HG02623 (cell line): ENCODE measurements around the gene ABHD2.
"Not testable (repeated sequence)": the region's sequence is repeated elsewhere in the genome, so short reads cannot be mapped to it uniquely, and the experiment has no call there.

Experiments
- ATAC-seq: cut with Tn5 transposase; IDR thresholded peaks from one replicate; pipeline ENCODE4 v1.9.1; 2021; ENCODE audit warnings: moderate library complexity; ENCODE audit not compliant: unreplicated experiment

The ABHD2 gene

GRCh38 chr15:89075101-89075640 lies 13.1 kb upstream of the ABHD2 start:
- ATAC-seq = no peak

- ATAC-seq = no peak
These were observed 12.4 kb upstream of the ABHD2 start for GRCh38 chr15:89075846-89076245.

- no peak for ATAC-seq
These were observed 10.5 kb upstream of the ABHD2 start for GRCh38 chr15:89077750-89078149.

GRCh38 chr15:89078851-89079810 lies 9.1 kb upstream of the ABHD2 start:
- ATAC-seq = no peak

GRCh38 chr15:89081878-89082277 lies 6.4 kb upstream of the ABHD2 start:
- no peak for ATAC-seq

- ATAC-seq = no peak
These were observed 5.0 kb upstream of the ABHD2 start for GRCh38 chr15:89083246-89083645.

GRCh38 chr15:89085289-89085926 lies 2.8 kb upstream of the ABHD2 start:
- no peak for ATAC-seq

GRCh38 chr15:89085933-89086332 lies 2.3 kb upstream of the ABHD2 start:
- ATAC-seq = not testable (repeated sequence)

- not testable (repeated sequence) for ATAC-seq
These were observed 1.9 kb upstream of the ABHD2 start for GRCh38 chr15:89086390-89086789.

- no peak for ATAC-seq
These were observed 961 bp upstream of the ABHD2 start for GRCh38 chr15:89087161-89087829.

GRCh38 chr15:89088605-89089315 lies 504 bp downstream of the ABHD2 start:
- no peak for ATAC-seq

GRCh38 chr15:89089316-89090230 lies 1.3 kb downstream of the ABHD2 start:
- no peak for ATAC-seq

GRCh38 chr15:89090791-89091626 lies 2.8 kb downstream of the ABHD2 start:
- no peak for ATAC-seq

- no peak for ATAC-seq
These were observed 3.5 kb downstream of the ABHD2 start for GRCh38 chr15:89091627-89092220.

- no peak for ATAC-seq
These were observed 5.3 kb downstream of the ABHD2 start for GRCh38 chr15:89093509-89093908.

- ATAC-seq = no peak
These were observed 6.8 kb downstream of the ABHD2 start for GRCh38 chr15:89095073-89095472.

- ATAC-seq = no peak
These were observed 7.3 kb downstream of the ABHD2 start for GRCh38 chr15:89095556-89095955.

- no peak for ATAC-seq
These were observed 8.4 kb downstream of the ABHD2 start for GRCh38 chr15:89096664-89097063.
